ENCODE results near the gene TREML2. TPM values are rescaled to one million over a fixed set of nuclear protein-coding genes. Genes with fewer than 3 reads are reported as not detected.

Gene TREML2
- total and polyA plus RNA-seq, 3 donors from 2014 or later = 1.1 to 5.8 (median 1.8) TPM

DNA sequence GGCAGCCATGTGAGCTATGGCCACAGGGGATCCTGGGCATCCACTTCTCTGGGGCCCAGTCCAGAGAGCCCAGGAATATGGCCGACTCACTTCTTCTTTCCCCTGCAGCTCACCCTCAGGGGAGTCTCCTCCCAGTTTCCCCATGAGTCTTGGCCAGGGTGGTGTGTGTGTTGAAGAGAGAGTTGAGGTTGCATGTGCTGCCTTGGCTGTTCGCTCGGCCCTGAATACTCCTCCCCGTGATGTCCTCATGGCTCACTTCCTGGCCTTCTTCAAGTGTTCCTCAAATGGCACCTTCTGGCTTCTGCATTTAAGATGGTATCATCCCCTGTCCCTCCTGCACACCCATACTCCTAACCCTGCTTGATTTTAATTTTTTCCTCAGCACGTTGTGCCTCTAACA, 43.6 kb downstream of the TREML2 start:
- DNase-seq = no peak
- H3K36me3 ChIP-seq (ENCODE audit: low read depth, missing control alignments) = no peaks in the 10 kb centered on the region
- H3K27me3 ChIP-seq = no peaks in the 10 kb centered on the region
- H3K27ac ChIP-seq = no peak overlapping the region
- 87 to 92% methylated on average over 5 of the region's 5 CpGs for WGBS, 2 donors
- intact Hi-C loops (cut with DNase I; ENCODE audit: low total_unique reads) = no loop called here
- H3K4me1 ChIP-seq = no peaks in the 10 kb centered on the region
- no peak overlapping the region for H3K4me3 ChIP-seq
- TF ChIP-seq POLR2A (IDR thresholded peaks at IDR 0.05) = no peak
- TF ChIP-seq, protein P1, sequence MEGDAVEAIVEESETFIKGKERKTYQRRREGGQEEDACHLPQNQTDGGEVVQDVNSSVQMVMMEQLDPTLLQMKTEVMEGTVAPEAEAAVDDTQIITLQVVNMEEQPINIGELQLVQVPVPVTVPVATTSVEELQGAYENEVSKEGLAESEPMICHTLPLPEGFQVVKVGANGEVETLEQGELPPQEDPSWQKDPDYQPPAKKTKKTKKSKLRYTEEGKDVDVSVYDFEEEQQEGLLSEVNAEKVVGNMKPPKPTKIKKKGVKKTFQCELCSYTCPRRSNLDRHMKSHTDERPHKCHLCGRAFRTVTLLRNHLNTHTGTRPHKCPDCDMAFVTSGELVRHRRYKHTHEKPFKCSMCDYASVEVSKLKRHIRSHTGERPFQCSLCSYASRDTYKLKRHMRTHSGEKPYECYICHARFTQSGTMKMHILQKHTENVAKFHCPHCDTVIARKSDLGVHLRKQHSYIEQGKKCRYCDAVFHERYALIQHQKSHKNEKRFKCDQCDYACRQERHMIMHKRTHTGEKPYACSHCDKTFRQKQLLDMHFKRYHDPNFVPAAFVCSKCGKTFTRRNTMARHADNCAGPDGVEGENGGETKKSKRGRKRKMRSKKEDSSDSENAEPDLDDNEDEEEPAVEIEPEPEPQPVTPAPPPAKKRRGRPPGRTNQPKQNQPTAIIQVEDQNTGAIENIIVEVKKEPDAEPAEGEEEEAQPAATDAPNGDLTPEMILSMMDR (IDR thresholded peaks at IDR 0.05) = no peak
- no peaks in the 10 kb centered on the region for H3K9me3 ChIP-seq

DNA sequence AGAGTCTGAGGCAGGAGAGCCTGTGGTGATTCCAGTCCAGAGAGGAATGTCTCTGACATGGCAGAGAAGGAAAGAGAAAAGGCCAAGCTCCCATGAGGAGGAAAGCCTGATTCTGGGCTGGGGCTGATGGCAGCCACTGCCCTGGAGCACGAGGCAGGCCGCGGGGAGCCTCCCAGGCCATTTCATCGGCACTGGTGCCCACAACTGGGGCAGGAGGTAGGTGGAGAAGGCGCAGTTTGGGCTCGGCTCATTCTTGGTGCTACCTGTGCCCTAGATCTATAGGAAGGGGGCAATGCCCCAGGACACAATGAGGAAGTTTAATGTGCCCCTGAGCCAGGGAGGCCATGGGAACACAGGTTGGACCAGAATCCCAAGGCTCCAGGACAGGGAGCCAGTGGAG, 44.2 kb downstream of the TREML2 start:
- intact Hi-C loops (cut with DNase I; ENCODE audit: low total_unique reads) = no loop called here
- no peak for TF ChIP-seq POLR2A (IDR thresholded peaks at IDR 0.05)
- TF ChIP-seq, protein P1 (IDR thresholded peaks at IDR 0.05) = no peak
- no peaks in the 10 kb centered on the region for H3K36me3 ChIP-seq (ENCODE audit: low read depth, missing control alignments)
- H3K27ac ChIP-seq = no peak overlapping the region
- H3K4me3 ChIP-seq = no peak overlapping the region
- WGBS, 2 donors = 95 to 98% methylated on average over 4 to 6 of the region's 6 CpGs
- H3K27me3 ChIP-seq = no peaks in the 10 kb centered on the region
- no peaks in the 10 kb centered on the region for H3K9me3 ChIP-seq
- no peak for DNase-seq
- H3K4me1 ChIP-seq = no peaks in the 10 kb centered on the region

DNA sequence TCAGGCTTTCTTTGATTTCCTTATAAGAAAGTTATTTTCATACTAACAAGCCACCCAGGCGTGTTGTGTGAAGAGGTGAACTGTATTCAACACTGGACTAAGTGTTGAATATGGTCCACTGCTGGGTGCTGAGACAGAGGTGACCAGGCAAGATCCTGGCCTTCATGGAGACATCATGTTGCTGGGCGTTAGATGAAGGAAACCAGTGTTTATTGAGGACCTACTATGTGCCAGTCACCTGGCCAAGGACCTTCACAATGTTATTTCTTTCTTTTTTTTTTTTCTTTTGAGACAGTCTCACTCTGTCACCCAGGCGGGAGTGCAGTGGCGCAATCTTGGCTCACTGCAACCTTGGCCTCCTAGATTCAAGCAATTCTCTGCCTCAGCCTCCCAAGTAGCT, 44.9 kb downstream of the TREML2 start:
- H3K4me1 ChIP-seq = no peaks in the 10 kb centered on the region
- no peak for DNase-seq
- no peak overlapping the region for H3K4me3 ChIP-seq
- TF ChIP-seq, protein P1 (IDR thresholded peaks at IDR 0.05) = no peak
- no peak for TF ChIP-seq POLR2A (IDR thresholded peaks at IDR 0.05)
- intact Hi-C loops (cut with DNase I; ENCODE audit: low total_unique reads) = no loop called here
- no peak overlapping the region for H3K27ac ChIP-seq
- H3K9me3 ChIP-seq = no peaks in the 10 kb centered on the region
- no peaks in the 10 kb centered on the region for H3K36me3 ChIP-seq (ENCODE audit: low read depth, missing control alignments)
- 95 to 98% methylated on average over 4 of the region's 4 CpGs for WGBS, 2 donors
- no peaks in the 10 kb centered on the region for H3K27me3 ChIP-seq

DNA sequence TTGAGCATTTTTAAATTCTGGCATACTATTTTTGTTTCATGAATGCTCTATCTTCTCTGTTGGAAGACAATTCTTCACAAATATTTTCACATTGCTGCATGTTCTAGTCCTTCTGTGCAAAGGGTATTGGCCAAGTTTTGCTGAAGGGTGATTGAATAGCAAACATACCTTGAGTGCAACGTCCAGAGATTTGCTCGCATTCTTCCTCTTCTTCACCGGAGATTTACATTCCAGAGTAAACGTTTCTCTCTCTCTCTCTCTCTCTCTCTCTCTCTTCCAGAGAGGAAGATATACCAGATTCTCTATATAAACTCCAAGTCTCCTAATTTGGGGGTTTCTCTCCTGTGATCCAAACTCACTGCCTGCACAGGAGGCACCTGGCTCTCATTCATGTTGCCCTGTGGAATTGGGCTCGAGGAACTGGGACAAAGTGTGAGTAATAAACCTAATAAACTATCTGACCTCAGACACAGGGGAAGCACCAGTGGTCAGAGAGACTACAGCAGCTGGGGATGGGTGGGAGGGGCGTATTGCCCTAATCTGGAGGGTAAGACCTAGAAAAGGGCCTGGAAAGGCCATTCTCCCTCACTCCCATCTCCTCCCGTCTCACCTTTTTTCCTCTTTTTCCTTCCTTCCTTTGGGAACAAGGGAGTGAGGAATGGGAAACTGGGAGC, 45.7 kb downstream of the TREML2 start:
- Histone ChIP-seq H3K4me3 (no peak overlapping the region), H3K4me1 (no peaks in the 10 kb centered on the region), H3K27ac (no peak overlapping the region), H3K36me3 (ENCODE audit: low read depth, missing control alignments) (no peaks in the 10 kb centered on the region), H3K9me3 (no peaks in the 10 kb centered on the region), H3K27me3 (no peaks in the 10 kb centered on the region)
- no peak for DNase-seq
- intact Hi-C loops (cut with DNase I; ENCODE audit: low total_unique reads) = no loop called here
- no peak for TF ChIP-seq POLR2A (IDR thresholded peaks at IDR 0.05)
- TF ChIP-seq, protein P1 (IDR thresholded peaks at IDR 0.05) = no peak
- 38 to 45% methylated on average over 7 of the region's 7 CpGs for WGBS, 2 donors

DNA sequence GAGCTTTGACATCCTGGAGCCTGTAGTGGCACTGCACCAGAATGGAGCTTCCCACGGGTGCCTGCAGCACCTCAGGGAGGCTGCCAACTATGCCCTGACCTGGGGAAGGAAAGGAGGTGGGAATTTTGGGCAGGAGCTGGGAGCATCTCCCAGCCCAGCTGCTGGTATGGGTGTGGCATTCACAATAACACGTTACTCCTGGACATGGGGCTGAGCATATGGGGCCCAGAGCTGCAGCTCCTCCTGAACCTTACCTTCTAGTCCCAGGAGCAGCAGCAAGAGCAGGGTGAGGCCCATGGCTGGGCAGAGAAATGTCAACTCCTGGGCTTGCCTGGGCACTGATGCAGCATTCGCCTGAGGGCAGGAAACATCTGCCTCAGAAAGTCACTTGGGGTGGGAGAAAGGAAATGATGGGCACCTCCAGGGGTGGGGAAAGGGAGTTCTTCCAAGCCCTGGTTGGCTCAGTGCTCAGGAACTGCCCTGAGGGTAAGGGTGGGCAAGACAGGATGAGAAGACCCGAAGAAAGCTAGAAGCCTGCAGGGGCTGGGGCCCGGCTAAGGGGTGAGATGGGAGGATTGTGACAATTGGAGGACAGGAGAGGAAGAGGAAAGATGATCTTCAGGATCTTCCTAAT, 46.8 kb downstream of the TREML2 start, which contains the start of gene TREML1:
TSS of gene TREML1 (minus strand) at position 356 of the 634 bp plus-strand sequence. CDS start at position 297, 59 bp downstream.
- intact Hi-C loops (cut with DNase I; ENCODE audit: low total_unique reads) = no loop called here
- Histone ChIP-seq H3K9me3 (no peaks in the 10 kb centered on the region), H3K36me3 (ENCODE audit: low read depth, missing control alignments) (no peaks in the 10 kb centered on the region), H3K27ac (no peak within 1 kb of the TSS), H3K4me3 (no peak within 1 kb of the TSS), H3K27me3 (no peaks in the 10 kb centered on the region), H3K4me1 (no peaks in the 10 kb centered on the region)
- TF ChIP-seq, protein P1 (IDR thresholded peaks at IDR 0.05) = no peak
- TF ChIP-seq POLR2A (IDR thresholded peaks at IDR 0.05) = no peak
- DNase-seq = no peak
- WGBS, 2 donors = 81 to 90% methylated on average over 4 of the region's 5 CpGs
